ENCODE results near the gene ARID1B.

DNA sequence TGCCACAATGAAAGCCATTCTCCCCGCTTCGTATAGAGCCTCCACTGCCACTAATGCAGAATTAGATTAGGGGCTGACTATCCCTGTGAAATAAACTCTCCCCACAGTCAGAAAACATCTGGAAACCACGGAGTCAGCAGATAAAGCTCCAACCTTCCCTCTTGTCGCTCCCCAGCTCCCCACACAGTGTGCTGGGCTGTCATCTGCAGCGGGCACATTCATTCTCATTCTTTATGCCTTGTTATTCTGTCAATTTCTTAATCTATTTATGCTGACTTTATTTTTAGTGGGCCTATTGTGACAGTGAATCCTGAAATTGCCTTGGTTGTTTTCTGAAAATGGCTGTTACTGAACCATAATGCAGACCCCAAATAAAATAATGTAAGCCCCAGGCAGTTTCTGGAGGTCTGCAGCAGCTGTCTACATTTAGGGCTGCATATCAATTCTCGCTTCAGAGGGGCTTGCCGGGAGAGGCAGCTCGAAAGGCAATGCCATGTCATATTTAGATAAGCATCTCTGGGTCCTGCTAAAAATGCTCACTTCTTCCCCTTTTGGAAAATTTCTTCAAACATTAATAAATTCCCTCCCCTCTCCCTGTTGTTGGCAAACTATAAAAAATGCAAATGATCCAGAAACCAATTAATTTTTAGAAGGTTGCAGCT is 474.5 kb downstream of the ARID1B start:
- TF ChIP-seq CTCF (conservative IDR thresholded peaks at IDR 0.05; ENCODE audit: low read length) = no peak
- TF ChIP-seq EZH2phosphoT487 (IDR thresholded peaks at IDR 0.05; ENCODE audit: borderline replicate concordance, low read depth, low read length) = no peak

Data from OCI-LY7 (cell line).